Adrenal gland (tissue), 12 donors: ENCODE results near the gene CEP170. TPM values are rescaled to one million over a fixed set of nuclear protein-coding genes. Genes with fewer than 3 reads are reported as not detected.
"Not testable (repeated sequence)": the region's sequence is repeated elsewhere in the genome, so short reads cannot be mapped to it uniquely, and the experiment has no call there.

Experiments used
- DNase-seq, 7 donors: peaks; one replicate each; pipeline ENCODE4 v3.0.0-alpha.2; 2019 to 2020
- H3K27ac ChIP-seq, 5 donors: fragments of 200-600 bp; sonication (generic) in 4 of 5; 1 replicate in 3 of 5; 2 replicates in 2 of 5; pipeline versions ENCODE4 v1.5.1 to v1.8.0; 2016 to 2020; ENCODE audit warnings: mild to moderate bottlenecking in 1 of 5
- H3K27me3 ChIP-seq: fragments of 200-600 bp; 2 replicates; pipeline ENCODE4 v1.8.0; 2021
- H3K36me3 ChIP-seq, 2 donors: fragments of 200-600 bp; replicated peaks in 1 of 2; 1 replicate in 1 of 2; 2 replicates in 1 of 2; pipeline versions ENCODE4 v1.5.1 to v1.8.0; 2018 to 2022
- H3K4me1 ChIP-seq, 2 donors: fragments of 200-600 bp; replicated peaks in 1 of 2; 1 replicate in 1 of 2; 2 replicates in 1 of 2; pipeline versions ENCODE4 v1.5.1 to v1.8.0; 2018 to 2021
- H3K4me3 ChIP-seq, 4 donors: fragments of 200-600 bp; sonication (generic) in 3 of 4; one replicate each; pipeline ENCODE4 v1.5.1; 2016 to 2018
- H3K9me3 ChIP-seq, 3 donors: fragments of 200-600 bp; sonication (generic) in 1 of 3; replicated peaks in 1 of 3; 1 replicate in 2 of 3; 2 replicates in 1 of 3; pipeline versions ENCODE4 v1.5.1 to v1.8.0; 2016 to 2021
- CTCF ChIP-seq, 6 experiments: fragments of 450-650 bp in 4 of 6; fragments of 200-600 bp in 2 of 6; sonication (generic) in 1 of 6; IDR thresholded peaks; 1 replicate in 5 of 6; 2 replicates in 1 of 6; pipeline versions ENCODE4 v1.5.1 to v1.8.0; 2016 to 2021; ENCODE audit warnings: antibody characterized with exemption in 6 of 6, mild to moderate bottlenecking in 2 of 6, moderate library complexity in 1 of 6
- WGBS, 4 donors: extraction: QIAGEN DNeasy Blood & Tissue Kit in 2 of 4; methylation state at CpG; one replicate each; pipeline versions ENCODE4 v1.1.5 to v1.1.7; 2013 to 2017; 5-methylcytosine and 5-hydroxymethylcytosine counted together
- intact Hi-C, 2 donors: fragments of 100-400 bp; cut with DNase I; formaldehyde crosslinking; loops; one replicate each; pipeline versions ENCODE4 v1.14.1 to v1.15.0; 2022 to 2023
- polyA plus RNA-seq, 3 donors: library from polyadenylated mRNA; stranded (reverse); fragments of 200-250 nt in 2 of 3; fragments of 350-450 nt in 1 of 3; fragmentation: Illumina TruSeq in 1 of 3; extraction: RNeasy Lipid Tissue Mini Kit (QIAGEN cat#74804) in 1 of 3; gene quantifications; one replicate each; pipeline ENCODE4 v1.2.3, GENCODE V29; 2013 to 2014
- total RNA-seq, 9 donors: library from RNA; depleted of rRNA in 4 of 9; stranded (reverse); fragments of >200 nt in 4 of 9; fragments of 120-200 nt in 1 of 9; fragmentation: NEBNext Ultra II Directional in 1 of 9; extraction: Animal tissue kit (Norgen Biotek cat#: 25700) in 1 of 9; gene quantifications; one replicate each; pipeline versions ENCODE4 v1.1.0 to v1.2.4, GENCODE V29; 2013 to 2023
- donor health status: healthy with polysubstance abuse.
- donor health status: Bipolar disorder and iron deficiency.
- donor health status: DM: yes; HTN: yes; CAD: no.
- donor health status: DM: no; HTN: no; CAD: no.
- donor health status: DM: no; HTN: no; CAD: no.
- donor health status: DM: yes; HTN: yes; CAD: no.

CEP170 gene
- total and polyA plus RNA-seq, 12 donors, result 15.5 to 56.2 (median 35.9) TPM

GRCh38 chr1:243201316-243201715, 53.8 kb downstream of the CEP170 start:
- H3K27ac ChIP-seq, DNase-seq, H3K9me3 ChIP-seq, H3K36me3 ChIP-seq, intact Hi-C loops, H3K4me1 ChIP-seq, H3K4me3 ChIP-seq, H3K27me3 ChIP-seq: not testable (repeated sequence)
- 82 to 86% (median 84%) methylated on average over 2 of the region's 2 CpGs for WGBS, 4 donors

- H3K27ac ChIP-seq, H3K27me3 ChIP-seq, intact Hi-C loops, H3K9me3 ChIP-seq, H3K4me1 ChIP-seq, H3K4me3 ChIP-seq, H3K36me3 ChIP-seq, DNase-seq: not testable (repeated sequence)
- WGBS, 4 donors, result 90 to 100% (median 100%) methylated on average over 2 to 6 of the region's 6 CpGs
These were observed 57.6 kb downstream of the CEP170 start for GRCh38 chr1:243197524-243197923.

- H3K9me3 ChIP-seq, intact Hi-C loops, H3K4me3 ChIP-seq, H3K27ac ChIP-seq, H3K4me1 ChIP-seq, H3K36me3 ChIP-seq, DNase-seq, H3K27me3 ChIP-seq: not testable (repeated sequence)
- WGBS, 4 donors, result 38 to 54% (median 42%) methylated on average over 1 to 2 of the region's 2 CpGs
These were observed 61.8 kb downstream of the CEP170 start for GRCh38 chr1:243193330-243193729.

GRCh38 chr1:243186201-243186995, 68.7 kb downstream of the CEP170 start:
- H3K4me3 ChIP-seq, H3K27me3 ChIP-seq, DNase-seq, H3K9me3 ChIP-seq, H3K4me1 ChIP-seq, H3K27ac ChIP-seq, H3K36me3 ChIP-seq, intact Hi-C loops: not testable (repeated sequence)
- WGBS, 4 donors, result 94 to 96% (median 95%) methylated on average over 8 of the region's 8 CpGs

- WGBS, 4 donors, result 94 to 99% (median 97%) methylated on average over 7 of the region's 7 CpGs
- H3K4me1 ChIP-seq, DNase-seq, H3K36me3 ChIP-seq, H3K4me3 ChIP-seq, intact Hi-C loops, H3K9me3 ChIP-seq, H3K27ac ChIP-seq, H3K27me3 ChIP-seq: not testable (repeated sequence)
These were observed 70.3 kb downstream of the CEP170 start for GRCh38 chr1:243184787-243185186.

- H3K36me3 ChIP-seq, H3K27ac ChIP-seq, H3K9me3 ChIP-seq, H3K4me1 ChIP-seq, intact Hi-C loops, H3K4me3 ChIP-seq, DNase-seq, H3K27me3 ChIP-seq: not testable (repeated sequence)
These were observed 71.4 kb downstream of the CEP170 start for GRCh38 chr1:243183661-243184060.

GRCh38 chr1:243183176-243183575, 71.9 kb downstream of the CEP170 start:
- H3K36me3 ChIP-seq, DNase-seq, H3K9me3 ChIP-seq, H3K27ac ChIP-seq, H3K4me3 ChIP-seq, intact Hi-C loops, H3K4me1 ChIP-seq, H3K27me3 ChIP-seq: not testable (repeated sequence)
- 91 to 96% (median 94%) methylated on average over 3 of the region's 3 CpGs for WGBS, 4 donors

- Histone ChIP-seq H3K27me3 (no peaks in the 10 kb centered on the region), H3K9me3 (no peaks in the 10 kb centered on the region), H3K4me1 (no peaks in the 10 kb centered on the region), H3K4me3 (no peak overlapping the region), H3K36me3 (no peaks in the 10 kb centered on the region), H3K27ac (no peak overlapping the region)
- DNase-seq, result no peak
- 82 to 91% (median 86%) methylated on average over 7 of the region's 7 CpGs for WGBS, 4 donors
- no peak for TF ChIP-seq CTCF (IDR thresholded peaks at IDR 0.05)
- intact Hi-C loops, result no loop called here
These were observed 75.4 kb downstream of the CEP170 start for GRCh38 chr1:243179720-243180119.

- WGBS, 4 donors, result 90 to 97% (median 95%) methylated on average over 6 of the region's 6 CpGs
- H3K27me3 ChIP-seq, H3K27ac ChIP-seq, intact Hi-C loops, DNase-seq, H3K36me3 ChIP-seq, H3K4me1 ChIP-seq, H3K9me3 ChIP-seq, H3K4me3 ChIP-seq: not testable (repeated sequence)
These were observed 77.3 kb downstream of the CEP170 start for GRCh38 chr1:243177792-243178191.

- H3K27me3 ChIP-seq, intact Hi-C loops, DNase-seq, H3K36me3 ChIP-seq, H3K4me3 ChIP-seq, H3K27ac ChIP-seq, H3K4me1 ChIP-seq, H3K9me3 ChIP-seq: not testable (repeated sequence)
- 81 to 96% (median 95%) methylated on average over 2 of the region's 2 CpGs for WGBS, 4 donors
These were observed 81.2 kb downstream of the CEP170 start for GRCh38 chr1:243173758-243174369.
